A549 (cell line): ENCODE measurements around the gene ITGA1.

Source experiments
- BHLHE40 ChIP-seq: IDR thresholded peaks from 2 replicates; pipeline ENCODE4 v1.6.1; 2012; ENCODE audit warnings: low read depth, low read length, inconsistent platforms
- JUNB ChIP-seq: fragments of >200 bp; sonication (Bioruptor Twin); formaldehyde crosslinking; IDR thresholded peaks from 2 replicates; pipeline ENCODE4 v1.6.1; 2016
- KDM1A ChIP-seq: fragments of 200-600 bp; sonication (generic); IDR thresholded peaks from 2 replicates; pipeline ENCODE4 v1.6.1; 2016; ENCODE audit warnings: low read depth, mild to moderate bottlenecking
- RAD21 ChIP-seq, 2 experiments: fragments of >200 bp in 1 of 2; sonication (Bioruptor Twin) in 1 of 2; formaldehyde crosslinking in 1 of 2; IDR thresholded peaks in 1 of 2; conservative IDR thresholded peaks in 1 of 2; 2 replicates in 1 of 2; 3 replicates in 1 of 2; pipeline ENCODE4 v1.6.1; 2012 to 2018; ENCODE audit warnings: inconsistent platforms in 1 of 2
- RCOR1 ChIP-seq: fragments of 150-350 bp; IDR thresholded peaks from 2 replicates; pipeline ENCODE4 v1.6.1; 2014; ENCODE audit warnings: antibody characterized with exemption, low read length, low read depth
- REST ChIP-seq: fragments of 200-600 bp; sonication (generic); IDR thresholded peaks from 2 replicates; pipeline ENCODE4 v1.6.1; 2016; ENCODE audit warnings: antibody characterized with exemption, mild to moderate bottlenecking, moderate library complexity
- SMC3 ChIP-seq: fragments of >200 bp; sonication (Bioruptor Twin); formaldehyde crosslinking; IDR thresholded peaks from 3 replicates; pipeline ENCODE4 v1.6.1; 2018; ENCODE audit warnings: inconsistent platforms
- TF ChIP-seq, protein P1 (sequence below): fragments of >200 bp; sonication (Bioruptor Twin); formaldehyde crosslinking; IDR thresholded peaks from 3 replicates; pipeline ENCODE4 v1.5.1; 2016
- TF ChIP-seq, protein P2 (sequence below): IDR thresholded peaks from 2 replicates; pipeline ENCODE4 v1.6.1; 2012; ENCODE audit warnings: low read depth, borderline replicate concordance
- TF ChIP-seq, protein P3 (sequence below): IDR thresholded peaks from 2 replicates; pipeline ENCODE4 v1.6.1; 2012

DNA sequence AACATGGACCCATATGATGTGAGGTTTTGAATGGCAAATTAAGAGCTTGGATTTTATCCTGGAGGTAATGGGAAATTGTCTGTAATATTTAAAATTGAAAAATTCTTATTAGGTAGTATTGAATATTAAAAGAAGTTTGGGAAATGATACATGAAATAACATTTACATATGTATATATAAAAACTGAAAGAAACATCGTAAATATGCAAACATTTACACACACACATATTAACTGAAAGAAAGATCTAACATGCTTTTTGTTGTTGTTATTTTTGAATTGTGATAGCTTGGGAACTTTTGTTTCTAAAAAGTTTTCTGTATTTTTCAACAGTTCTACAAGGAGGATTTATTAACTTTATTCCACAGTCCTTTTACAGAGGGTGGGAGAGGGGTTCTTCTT, 118.6 kb downstream of the ITGA1 start:
- TF ChIP-seq REST (no peak), JUNB (no peak), RCOR1 (no peak), SMC3 (no peak), KDM1A (no peak), RAD21 (conservative IDR thresholded peaks at IDR 0.05 in 1 of 2, IDR thresholded peaks at IDR 0.05 in 1 of 2) (no peak), BHLHE40 (no peak)
- TF ChIP-seq, protein P1, sequence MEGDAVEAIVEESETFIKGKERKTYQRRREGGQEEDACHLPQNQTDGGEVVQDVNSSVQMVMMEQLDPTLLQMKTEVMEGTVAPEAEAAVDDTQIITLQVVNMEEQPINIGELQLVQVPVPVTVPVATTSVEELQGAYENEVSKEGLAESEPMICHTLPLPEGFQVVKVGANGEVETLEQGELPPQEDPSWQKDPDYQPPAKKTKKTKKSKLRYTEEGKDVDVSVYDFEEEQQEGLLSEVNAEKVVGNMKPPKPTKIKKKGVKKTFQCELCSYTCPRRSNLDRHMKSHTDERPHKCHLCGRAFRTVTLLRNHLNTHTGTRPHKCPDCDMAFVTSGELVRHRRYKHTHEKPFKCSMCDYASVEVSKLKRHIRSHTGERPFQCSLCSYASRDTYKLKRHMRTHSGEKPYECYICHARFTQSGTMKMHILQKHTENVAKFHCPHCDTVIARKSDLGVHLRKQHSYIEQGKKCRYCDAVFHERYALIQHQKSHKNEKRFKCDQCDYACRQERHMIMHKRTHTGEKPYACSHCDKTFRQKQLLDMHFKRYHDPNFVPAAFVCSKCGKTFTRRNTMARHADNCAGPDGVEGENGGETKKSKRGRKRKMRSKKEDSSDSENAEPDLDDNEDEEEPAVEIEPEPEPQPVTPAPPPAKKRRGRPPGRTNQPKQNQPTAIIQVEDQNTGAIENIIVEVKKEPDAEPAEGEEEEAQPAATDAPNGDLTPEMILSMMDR, result no peak
- TF ChIP-seq, protein P2, sequence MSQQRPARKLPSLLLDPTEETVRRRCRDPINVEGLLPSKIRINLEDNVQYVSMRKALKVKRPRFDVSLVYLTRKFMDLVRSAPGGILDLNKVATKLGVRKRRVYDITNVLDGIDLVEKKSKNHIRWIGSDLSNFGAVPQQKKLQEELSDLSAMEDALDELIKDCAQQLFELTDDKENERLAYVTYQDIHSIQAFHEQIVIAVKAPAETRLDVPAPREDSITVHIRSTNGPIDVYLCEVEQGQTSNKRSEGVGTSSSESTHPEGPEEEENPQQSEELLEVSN, result no peak
- TF ChIP-seq, protein P3, sequence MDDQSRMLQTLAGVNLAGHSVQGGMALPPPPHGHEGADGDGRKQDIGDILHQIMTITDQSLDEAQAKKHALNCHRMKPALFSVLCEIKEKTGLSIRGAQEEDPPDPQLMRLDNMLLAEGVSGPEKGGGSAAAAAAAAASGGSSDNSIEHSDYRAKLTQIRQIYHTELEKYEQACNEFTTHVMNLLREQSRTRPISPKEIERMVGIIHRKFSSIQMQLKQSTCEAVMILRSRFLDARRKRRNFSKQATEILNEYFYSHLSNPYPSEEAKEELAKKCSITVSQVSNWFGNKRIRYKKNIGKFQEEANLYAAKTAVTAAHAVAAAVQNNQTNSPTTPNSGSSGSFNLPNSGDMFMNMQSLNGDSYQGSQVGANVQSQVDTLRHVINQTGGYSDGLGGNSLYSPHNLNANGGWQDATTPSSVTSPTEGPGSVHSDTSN, result no peak
